Ascending aorta (tissue), 2 donors: ENCODE results near the gene RFPL4A. TPM values are rescaled to one million over a fixed set of nuclear protein-coding genes. Genes with fewer than 3 reads are reported as not detected.
"Not testable (repeated sequence)": the region's sequence is repeated elsewhere in the genome, so short reads cannot be mapped to it uniquely, and the experiment has no call there.

Experiments used
- DNase-seq, 2 donors: peaks; one replicate each; pipeline ENCODE4 v3.0.0-alpha.2; 2019; ENCODE audit warnings: low spot score in 2 of 2
- H3K27ac ChIP-seq, 2 donors: fragments of 200-600 bp; sonication (generic); one replicate each; pipeline ENCODE4 v1.5.1; 2016 to 2017; ENCODE audit warnings: mild to moderate bottlenecking in 1 of 2
- H3K27me3 ChIP-seq: fragments of 200-600 bp; sonication (generic); one replicate; pipeline ENCODE4 v1.5.1; 2017
- H3K36me3 ChIP-seq, 2 donors: fragments of 200-600 bp; sonication (generic); one replicate each; pipeline ENCODE4 v1.5.1; 2016
- H3K4me1 ChIP-seq, 2 donors: fragments of 200-600 bp; sonication (generic); one replicate each; pipeline ENCODE4 v1.5.1; 2016 to 2017; ENCODE audit warnings: mild to moderate bottlenecking in 1 of 2
- H3K4me3 ChIP-seq, 2 donors: fragments of 200-600 bp; sonication (generic); one replicate each; pipeline ENCODE4 v1.5.1; 2016 to 2017; ENCODE audit warnings: mild to moderate bottlenecking in 1 of 2
- H3K9me3 ChIP-seq, 2 donors: fragments of 200-600 bp; sonication (generic); one replicate each; pipeline ENCODE4 v1.5.1; 2016
- intact Hi-C: fragments of 100-400 bp; cut with DNase I; formaldehyde crosslinking; loops from one replicate; pipeline ENCODE4 v1.15.1; 2023
- total RNA-seq: library from RNA; depleted of rRNA; stranded (reverse); fragments of >200 nt; gene quantifications from one replicate; pipeline ENCODE4 v1.1.0, GENCODE V29; 2016
- TF ChIP-seq, protein P1 (sequence below), 3 experiments: fragments of 200-600 bp in 2 of 3; fragments of 450-650 bp in 1 of 3; sonication (generic) in 2 of 3; IDR thresholded peaks; one replicate each; pipeline ENCODE4 v1.5.1; 2016 to 2019; ENCODE audit warnings: antibody characterized with exemption in 3 of 3, mild to moderate bottlenecking in 1 of 3, moderate library complexity in 1 of 3

RFPL4A gene
- total RNA-seq, 1 donor from 2014 or later = not detected

DNA sequence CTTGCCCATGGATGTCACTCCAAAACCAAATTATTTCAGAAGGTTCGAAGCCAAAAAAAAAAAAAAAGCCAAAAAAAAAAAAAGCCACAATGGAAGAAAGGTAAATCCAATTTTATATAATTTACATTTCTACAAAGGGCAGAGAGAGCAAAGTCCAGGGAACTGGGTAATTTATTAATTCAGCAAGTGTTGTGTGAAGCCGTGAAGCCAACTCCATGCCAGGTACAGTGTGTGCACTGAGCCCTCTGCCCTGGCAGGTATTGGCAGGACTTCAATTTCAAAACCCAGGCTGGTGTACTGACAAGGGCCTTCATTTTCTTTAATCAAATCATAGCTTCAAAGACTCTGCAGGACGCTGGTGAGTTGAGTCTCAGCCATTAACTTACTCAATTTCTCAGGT is 5.5 kb upstream of the RFPL4A start:
- H3K4me3 ChIP-seq = no peak overlapping the region
- TF ChIP-seq, protein P1, sequence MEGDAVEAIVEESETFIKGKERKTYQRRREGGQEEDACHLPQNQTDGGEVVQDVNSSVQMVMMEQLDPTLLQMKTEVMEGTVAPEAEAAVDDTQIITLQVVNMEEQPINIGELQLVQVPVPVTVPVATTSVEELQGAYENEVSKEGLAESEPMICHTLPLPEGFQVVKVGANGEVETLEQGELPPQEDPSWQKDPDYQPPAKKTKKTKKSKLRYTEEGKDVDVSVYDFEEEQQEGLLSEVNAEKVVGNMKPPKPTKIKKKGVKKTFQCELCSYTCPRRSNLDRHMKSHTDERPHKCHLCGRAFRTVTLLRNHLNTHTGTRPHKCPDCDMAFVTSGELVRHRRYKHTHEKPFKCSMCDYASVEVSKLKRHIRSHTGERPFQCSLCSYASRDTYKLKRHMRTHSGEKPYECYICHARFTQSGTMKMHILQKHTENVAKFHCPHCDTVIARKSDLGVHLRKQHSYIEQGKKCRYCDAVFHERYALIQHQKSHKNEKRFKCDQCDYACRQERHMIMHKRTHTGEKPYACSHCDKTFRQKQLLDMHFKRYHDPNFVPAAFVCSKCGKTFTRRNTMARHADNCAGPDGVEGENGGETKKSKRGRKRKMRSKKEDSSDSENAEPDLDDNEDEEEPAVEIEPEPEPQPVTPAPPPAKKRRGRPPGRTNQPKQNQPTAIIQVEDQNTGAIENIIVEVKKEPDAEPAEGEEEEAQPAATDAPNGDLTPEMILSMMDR (IDR thresholded peaks at IDR 0.05) = no peak
- no peaks in the 10 kb centered on the region for H3K9me3 ChIP-seq
- DNase-seq = no peak
- H3K27me3 ChIP-seq = no peaks in the 10 kb centered on the region
- no peak overlapping the region for H3K27ac ChIP-seq
- no peaks in the 10 kb centered on the region for H3K4me1 ChIP-seq
- no peaks in the 10 kb centered on the region for H3K36me3 ChIP-seq
- intact Hi-C loops = no loop called here

DNA sequence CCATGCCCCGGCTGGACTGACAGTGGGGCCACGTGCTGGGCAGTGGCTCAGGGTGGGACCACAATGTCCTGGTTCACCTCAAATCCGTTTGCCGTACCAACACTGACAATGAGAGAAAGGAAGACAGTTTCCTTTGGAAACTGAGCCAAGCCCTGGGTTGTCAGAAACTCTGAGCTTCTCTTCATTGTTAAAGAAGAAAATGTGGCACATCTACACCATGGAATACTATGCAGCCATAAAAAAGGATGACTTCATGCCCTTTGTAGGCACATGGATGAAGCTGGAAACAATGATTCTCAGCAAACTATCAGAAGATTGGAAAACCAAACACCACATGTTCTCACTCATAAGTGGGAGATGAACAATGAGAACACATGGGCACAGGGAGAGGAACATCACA is 2.1 kb upstream of the RFPL4A start:
- H3K36me3 ChIP-seq, intact Hi-C loops, H3K27ac ChIP-seq, DNase-seq, H3K9me3 ChIP-seq, H3K4me3 ChIP-seq, H3K27me3 ChIP-seq, H3K4me1 ChIP-seq: not testable (repeated sequence)

DNA sequence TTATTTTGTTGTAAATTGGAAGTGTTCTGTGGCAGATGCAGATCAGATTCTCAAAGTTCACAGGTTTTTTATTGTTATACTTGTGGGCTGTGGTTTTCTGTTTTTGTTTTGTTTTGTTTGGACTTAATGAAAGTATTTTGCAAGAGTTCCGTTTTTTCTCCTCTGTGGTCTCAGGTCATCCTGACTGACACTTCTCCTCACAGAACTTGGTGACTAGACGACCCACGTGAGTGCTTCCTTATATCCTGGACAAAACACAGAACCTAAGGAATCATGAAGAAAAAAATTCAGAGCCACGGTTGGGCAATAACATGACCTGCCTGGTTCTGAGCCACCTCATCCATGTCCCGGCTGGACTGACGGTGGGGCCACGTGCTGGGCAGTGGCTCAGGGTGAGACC is 7.6 kb downstream of the RFPL4A start:
- Histone ChIP-seq H3K9me3 (no peaks in the 10 kb centered on the region), H3K36me3 (no peaks in the 10 kb centered on the region), H3K4me3 (no peak overlapping the region), H3K27me3 (no peaks in the 10 kb centered on the region), H3K4me1 (no peaks in the 10 kb centered on the region), H3K27ac (no peak overlapping the region)
- TF ChIP-seq, protein P1 (IDR thresholded peaks at IDR 0.05) = no peak
- DNase-seq = no peak
- intact Hi-C loops = no loop called here

DNA sequence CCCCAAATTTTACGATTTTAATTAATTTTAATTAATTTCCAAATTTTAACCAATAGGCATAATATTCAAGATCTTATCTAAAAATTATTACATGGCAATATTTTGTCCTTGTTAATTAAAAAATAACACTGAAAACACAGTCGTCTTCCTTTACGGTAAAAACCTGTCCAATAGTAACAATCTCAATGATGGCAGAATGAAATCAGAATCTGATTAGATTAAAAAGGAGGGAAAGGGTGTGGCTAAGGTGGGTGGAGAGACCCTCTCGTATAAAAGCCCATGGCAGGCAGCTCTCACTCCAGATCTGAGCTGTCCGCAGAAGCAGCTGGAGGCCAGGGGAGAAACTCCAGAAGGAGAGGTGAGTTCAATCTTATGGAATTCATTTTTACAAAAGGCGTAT is 9.9 kb downstream of the RFPL4A start, which contains the start of gene RFPL4AL1:
TSS of gene RFPL4AL1 (plus strand) at position 301 of the 400 bp plus-strand sequence. CDS start 2,687 bp downstream, outside the sequence.
- DNase-seq, H3K27me3 ChIP-seq, H3K9me3 ChIP-seq: not testable (repeated sequence)

DNA sequence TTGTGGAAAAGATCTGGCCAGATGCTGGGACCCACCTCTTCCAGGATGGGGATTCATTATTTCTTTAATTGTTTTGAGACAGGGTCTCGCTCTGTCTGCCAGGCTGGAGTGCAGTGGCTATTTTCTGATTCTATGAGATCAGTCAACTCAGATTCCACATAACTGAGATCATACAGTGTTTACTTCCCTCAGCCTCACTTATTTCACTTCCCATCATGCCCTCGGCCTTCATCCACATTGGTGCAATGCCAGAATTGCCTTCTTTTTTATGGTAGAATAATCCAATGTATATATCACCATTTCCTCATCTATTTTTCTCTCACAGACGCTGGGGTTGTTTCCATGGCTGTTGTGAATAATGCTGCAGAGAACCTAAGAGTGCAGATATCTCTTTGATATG is 10.7 kb downstream of the RFPL4A start:
- H3K4me1 ChIP-seq, H3K4me3 ChIP-seq, H3K36me3 ChIP-seq, intact Hi-C loops, H3K9me3 ChIP-seq, DNase-seq, H3K27ac ChIP-seq, H3K27me3 ChIP-seq: not testable (repeated sequence)

More for the DNA sequence above, 9.9 kb downstream of the RFPL4A start, which contains the start of gene RFPL4AL1:
- intact Hi-C loops, H3K4me1 ChIP-seq, H3K36me3 ChIP-seq, H3K27ac ChIP-seq, H3K4me3 ChIP-seq: not testable (repeated sequence)

DNA sequence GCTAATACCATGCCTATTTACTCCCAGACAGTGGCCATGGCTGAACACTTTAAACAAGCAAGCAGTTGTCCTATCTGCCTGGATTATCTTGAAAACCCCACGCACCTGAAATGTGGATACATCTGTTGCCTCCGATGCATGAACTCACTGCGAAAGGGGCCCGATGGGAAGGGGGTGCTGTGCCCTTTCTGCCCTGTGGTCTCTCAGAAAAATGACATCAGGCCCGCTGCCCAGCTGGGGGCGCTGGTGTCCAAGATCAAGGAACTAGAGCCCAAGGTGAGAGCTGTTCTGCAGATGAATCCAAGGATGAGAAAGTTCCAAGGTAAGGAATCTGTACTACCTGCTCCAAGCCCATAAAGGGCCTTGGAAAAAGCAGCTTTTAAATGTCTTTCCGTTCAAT is 18.6 kb downstream of the RFPL4A start:
- Histone ChIP-seq H3K9me3 (no peaks in the 10 kb centered on the region), H3K27me3 (no peaks in the 10 kb centered on the region), H3K4me1 (no peaks in the 10 kb centered on the region), H3K27ac (no peak overlapping the region), H3K36me3 (no peaks in the 10 kb centered on the region), H3K4me3 (no peak overlapping the region)
- intact Hi-C loops = no loop called here
- TF ChIP-seq, protein P1 (IDR thresholded peaks at IDR 0.05) = no peak
- DNase-seq = no peak

DNA sequence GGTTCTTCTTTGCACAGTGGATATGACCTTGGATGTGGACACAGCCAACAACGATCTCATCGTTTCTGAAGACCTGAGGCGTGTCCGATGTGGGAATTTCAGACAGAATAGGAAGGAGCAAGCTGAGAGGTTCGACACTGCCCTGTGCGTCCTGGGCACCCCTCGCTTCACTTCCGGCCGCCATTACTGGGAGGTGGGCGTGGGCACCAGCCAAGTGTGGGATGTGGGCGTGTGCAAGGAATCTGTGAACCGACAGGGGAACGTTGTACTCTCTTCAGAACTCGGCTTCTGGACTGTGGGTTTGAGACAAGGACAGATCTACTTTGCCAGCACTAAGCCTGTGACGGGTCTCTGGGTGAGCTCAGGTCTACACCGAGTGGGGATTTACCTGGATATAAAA is 19.4 kb downstream of the RFPL4A start:
- Histone ChIP-seq H3K4me1 (no peaks in the 10 kb centered on the region), H3K27ac (no peak overlapping the region), H3K4me3 (no peak overlapping the region), H3K36me3 (no peaks in the 10 kb centered on the region), H3K9me3 (no peaks in the 10 kb centered on the region), H3K27me3 (no peaks in the 10 kb centered on the region)
- intact Hi-C loops = no loop called here
- TF ChIP-seq, protein P1 (IDR thresholded peaks at IDR 0.05) = no peak
- DNase-seq = no peak
